ENCODE measurements around the gene SERPINF2. TPM values are rescaled to one million over a fixed set of nuclear protein-coding genes. Genes with fewer than 3 reads are reported as not detected.

Gene SERPINF2
- total RNA-seq, 1 donor from 2014 or later: 0.33 TPM

DNA sequence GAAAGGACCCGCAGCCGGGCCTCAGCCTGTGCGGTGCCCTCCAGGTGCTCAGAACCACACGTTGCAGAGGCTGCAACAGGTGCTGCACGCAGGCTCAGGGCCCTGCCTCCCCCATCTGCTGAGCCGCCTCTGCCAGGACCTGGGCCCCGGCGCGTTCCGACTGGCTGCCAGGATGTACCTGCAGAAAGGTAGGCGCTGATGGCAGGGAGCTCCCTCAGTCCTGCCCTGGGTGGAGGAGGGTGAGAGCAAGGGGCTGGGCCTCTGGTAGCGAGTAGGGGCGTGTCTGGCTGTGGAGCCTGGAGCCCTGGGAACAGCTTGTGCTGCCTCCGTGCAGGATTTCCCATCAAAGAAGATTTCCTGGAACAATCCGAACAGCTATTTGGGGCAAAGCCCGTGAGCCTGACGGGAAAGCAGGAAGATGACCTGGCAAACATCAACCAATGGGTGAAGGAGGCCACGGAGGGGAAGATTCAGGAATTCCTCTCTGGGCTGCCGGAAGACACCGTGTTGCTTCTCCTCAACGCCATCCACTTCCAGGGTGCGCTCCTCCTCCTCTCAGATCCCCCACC is 4.4 kb downstream of the SERPINF2 start:
- H3K36me3 ChIP-seq: no peaks in the 10 kb centered on the region
- no peak for TF ChIP-seq CTCF (IDR thresholded peaks at IDR 0.05; ENCODE audit: borderline replicate concordance)
- no peak for DNase-seq
- no peaks in the 10 kb centered on the region for H3K27me3 ChIP-seq (ENCODE audit: low read depth)
- H3K27ac ChIP-seq (replicated peaks): peak overlapping the region; percentile 62
- H3K4me3 ChIP-seq: no peak overlapping the region
- no peaks in the 10 kb centered on the region for H3K9me3 ChIP-seq (replicated peaks)
- intact Hi-C loops (cut with micrococcal nuclease): no loop called here
- peaks cover 10% of the 10 kb centered on the region for H3K4me1 ChIP-seq

GRCh38 chr17:1750628-1751027 is 8.0 kb downstream of the SERPINF2 start:
- no peak overlapping the region for H3K27ac ChIP-seq (replicated peaks)
- H3K9me3 ChIP-seq (replicated peaks): no peaks in the 10 kb centered on the region
- DNase-seq: no peak
- intact Hi-C loops (cut with micrococcal nuclease): no loop called here
- TF ChIP-seq CTCF (IDR thresholded peaks at IDR 0.05; ENCODE audit: borderline replicate concordance): no peak
- H3K27me3 ChIP-seq (ENCODE audit: low read depth): peaks cover 5% of the 10 kb centered on the region
- H3K4me1 ChIP-seq: peaks cover 10% of the 10 kb centered on the region
- H3K4me3 ChIP-seq: no peak overlapping the region
- no peaks in the 10 kb centered on the region for H3K36me3 ChIP-seq

- no peak overlapping the region for H3K4me3 ChIP-seq
- TF ChIP-seq CTCF (IDR thresholded peaks at IDR 0.05; ENCODE audit: borderline replicate concordance): no peak
- H3K4me1 ChIP-seq: no peaks in the 10 kb centered on the region
- DNase-seq: no peak
- intact Hi-C loops (cut with micrococcal nuclease): no loop called here
- H3K36me3 ChIP-seq: no peaks in the 10 kb centered on the region
- H3K27ac ChIP-seq (replicated peaks): peak overlapping the region; percentile 39
- H3K27me3 ChIP-seq (ENCODE audit: low read depth): peaks cover 5% of the 10 kb centered on the region
- no peaks in the 10 kb centered on the region for H3K9me3 ChIP-seq (replicated peaks)
These were observed 10.0 kb downstream of the SERPINF2 start for GRCh38 chr17:1752425-1753262.

DNA sequence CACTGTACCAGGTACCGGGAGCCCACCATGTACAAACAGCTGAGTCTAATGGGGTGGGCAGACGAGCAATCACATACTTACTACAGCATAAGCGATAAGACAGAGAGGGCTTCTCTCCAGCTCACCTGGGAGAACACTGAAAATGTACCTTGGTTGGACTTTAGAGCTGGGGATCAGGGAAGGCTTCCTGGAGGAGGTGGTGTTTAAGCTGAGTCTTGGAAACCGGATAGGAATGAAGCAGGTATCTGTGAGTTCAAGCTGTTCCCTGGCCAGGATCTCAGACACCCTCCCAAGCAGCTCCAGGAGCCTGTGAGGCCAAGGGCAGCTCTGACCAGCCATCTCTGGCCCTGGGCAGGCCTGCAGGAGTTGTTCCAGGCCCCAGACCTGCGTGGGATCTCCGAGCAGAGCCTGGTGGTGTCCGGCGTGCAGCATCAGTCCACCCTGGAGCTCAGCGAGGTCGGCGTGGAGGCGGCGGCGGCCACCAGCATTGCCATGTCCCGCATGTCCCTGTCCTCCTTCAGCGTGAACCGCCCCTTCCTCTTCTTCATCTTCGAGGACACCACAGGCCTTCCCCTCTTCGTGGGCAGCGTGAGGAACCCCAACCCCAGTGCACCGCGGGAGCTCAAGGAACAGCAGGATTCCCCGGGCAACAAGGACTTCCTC is 11.2 kb downstream of the SERPINF2 start:
- Histone ChIP-seq H3K27me3 (ENCODE audit: low read depth) (peaks cover 5% of the 10 kb centered on the region), H3K27ac (replicated peaks) (no peak overlapping the region), H3K9me3 (replicated peaks) (no peaks in the 10 kb centered on the region), H3K36me3 (no peaks in the 10 kb centered on the region), H3K4me1 (no peaks in the 10 kb centered on the region), H3K4me3 (no peak overlapping the region)
- DNase-seq: no peak
- no peak for TF ChIP-seq CTCF (IDR thresholded peaks at IDR 0.05; ENCODE audit: borderline replicate concordance)
- intact Hi-C loops (cut with micrococcal nuclease): no loop called here

- H3K27ac ChIP-seq (replicated peaks): no peak overlapping the region
- intact Hi-C loops (cut with micrococcal nuclease): no loop called here
- H3K36me3 ChIP-seq: no peaks in the 10 kb centered on the region
- peaks cover 5% of the 10 kb centered on the region for H3K27me3 ChIP-seq (ENCODE audit: low read depth)
- no peaks in the 10 kb centered on the region for H3K4me1 ChIP-seq
- TF ChIP-seq CTCF (IDR thresholded peaks at IDR 0.05; ENCODE audit: borderline replicate concordance): no peak
- DNase-seq: no peak
- H3K4me3 ChIP-seq: no peak overlapping the region
- H3K9me3 ChIP-seq (replicated peaks): no peaks in the 10 kb centered on the region
These were observed 11.9 kb downstream of the SERPINF2 start for GRCh38 chr17:1754430-1755112.
